ENCODE results near the gene LRRFIP1. TPM values are rescaled to one million over a fixed set of nuclear protein-coding genes. Genes with fewer than 3 reads are reported as not detected.
"Not testable (repeated sequence)": the region's sequence is repeated elsewhere in the genome, so short reads cannot be mapped to it uniquely, and the experiment has no call there.

The LRRFIP1 gene
- polyA plus RNA-seq, 1 donor, result 101 TPM

GRCh38 chr2:237686659-237687136, 59.3 kb downstream of the LRRFIP1 start:
- DNase-seq, result no peak

DNA sequence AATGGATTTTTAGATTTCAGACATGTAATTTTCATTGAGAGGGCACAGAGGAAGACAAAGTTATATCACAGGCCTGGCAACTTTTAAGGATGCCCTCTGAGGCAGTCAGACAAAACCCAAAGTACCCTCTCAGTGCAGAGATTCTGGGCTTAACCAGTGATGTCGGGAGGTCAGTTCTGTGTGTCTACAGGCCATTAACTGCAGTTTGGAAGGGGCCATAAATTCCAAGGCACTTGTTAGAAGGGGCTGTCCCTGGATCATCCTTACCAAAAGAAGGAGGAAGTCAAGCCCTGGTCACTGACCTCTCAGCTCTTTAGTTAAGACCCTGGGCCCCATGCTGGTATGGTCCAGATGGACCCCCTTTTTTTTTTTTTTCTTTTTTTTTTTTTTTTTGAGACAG, 60.7 kb downstream of the LRRFIP1 start:
- no peak for DNase-seq

DNA sequence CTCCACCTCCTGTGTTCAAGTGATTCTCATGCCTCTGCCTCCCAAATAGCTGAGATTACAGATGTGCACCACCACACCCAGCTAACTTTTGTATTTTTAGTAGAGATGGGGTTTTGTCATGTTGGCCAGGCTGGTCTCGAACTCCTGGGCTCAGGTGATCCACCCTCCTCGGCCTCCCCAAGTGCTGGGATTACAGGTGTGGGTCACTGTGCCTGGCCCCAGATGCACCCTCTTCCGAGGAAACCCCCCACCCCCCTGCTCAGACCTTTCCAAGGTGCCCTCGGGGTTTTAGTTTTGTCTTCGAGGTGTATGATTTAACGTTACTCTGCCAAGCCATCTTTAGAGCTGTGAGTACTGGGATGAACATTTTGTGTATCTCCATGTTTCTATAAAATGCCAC, 61.2 kb downstream of the LRRFIP1 start:
- not testable (repeated sequence) for DNase-seq

DNA sequence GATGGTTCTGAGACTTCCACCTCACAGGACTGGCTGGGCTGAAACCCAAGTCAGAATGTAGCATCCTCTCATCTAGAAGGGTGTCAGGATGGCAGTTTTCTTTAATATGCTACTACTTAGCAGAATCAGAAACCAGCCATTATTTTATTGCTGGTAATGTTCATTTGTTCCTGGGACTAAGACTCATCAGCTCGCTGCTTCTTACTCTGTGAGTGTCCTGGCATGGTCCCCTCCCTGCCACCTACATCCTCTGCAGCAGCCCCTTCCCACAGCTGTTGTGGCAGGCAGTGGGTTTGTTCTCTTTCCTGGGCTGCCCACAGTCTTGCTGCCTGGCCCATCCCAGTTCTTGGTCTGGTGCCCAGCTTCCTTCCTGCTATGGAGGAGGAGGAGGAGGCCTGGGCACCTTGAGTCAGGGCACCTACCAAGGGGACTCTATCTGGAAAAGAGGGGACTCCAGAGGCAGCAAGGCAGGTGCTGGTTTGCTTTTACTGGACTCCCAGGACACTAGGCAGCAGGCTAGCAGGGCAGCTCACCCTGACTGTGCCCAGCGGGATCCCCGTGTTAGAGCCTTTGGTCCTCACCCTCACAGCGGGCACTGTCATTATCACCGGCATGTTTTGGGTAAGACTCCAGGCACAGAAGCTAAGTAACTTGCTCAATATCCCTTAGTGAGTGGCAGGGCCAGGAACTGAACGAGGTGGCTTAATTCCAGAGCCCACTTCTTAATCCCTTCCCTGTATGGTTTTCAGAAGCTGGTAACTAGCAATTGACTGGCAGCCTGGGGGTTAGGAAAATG, 62.1 kb downstream of the LRRFIP1 start:
- no peak for DNase-seq

- DNase-seq, result no peak
These were observed 63.9 kb downstream of the LRRFIP1 start for GRCh38 chr2:237691029-237691907.

DNA sequence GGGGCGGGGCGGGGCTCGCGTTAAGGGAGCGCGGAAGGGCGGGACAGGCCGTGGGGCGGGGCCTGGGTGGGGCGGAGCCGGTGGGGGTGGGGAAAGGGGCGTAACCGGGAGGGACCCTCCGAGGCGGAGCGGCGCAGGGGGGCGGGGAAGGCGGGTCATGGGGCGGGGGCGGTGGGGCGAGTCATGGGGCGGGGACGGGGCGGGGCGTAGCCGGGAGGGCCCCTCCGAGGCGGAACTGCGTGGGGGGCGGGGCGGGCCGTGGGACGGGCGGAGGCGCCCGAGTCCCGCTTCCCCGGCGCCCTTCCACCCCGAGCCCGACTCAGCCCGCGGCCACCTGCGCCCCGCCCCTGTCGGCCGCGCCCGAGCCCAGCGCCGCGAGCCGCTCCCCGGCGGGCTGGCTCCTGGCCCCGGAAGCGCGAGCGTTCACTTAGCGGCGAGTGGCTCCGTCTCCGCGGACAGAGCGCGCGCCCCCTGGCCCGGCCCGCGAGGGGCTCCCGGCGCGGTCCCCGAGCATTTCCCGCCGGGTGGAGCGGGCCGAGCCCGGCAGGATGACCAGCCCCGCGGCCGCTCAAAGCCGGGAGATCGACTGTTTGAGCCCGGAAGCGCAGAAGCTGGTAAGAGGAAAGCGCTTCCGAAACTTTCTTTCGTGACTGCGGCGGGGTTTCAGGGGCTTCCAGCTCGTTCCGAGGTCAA, 64.7 kb downstream of the LRRFIP1 start:
- peak; percentile 88 for DNase-seq

DNA sequence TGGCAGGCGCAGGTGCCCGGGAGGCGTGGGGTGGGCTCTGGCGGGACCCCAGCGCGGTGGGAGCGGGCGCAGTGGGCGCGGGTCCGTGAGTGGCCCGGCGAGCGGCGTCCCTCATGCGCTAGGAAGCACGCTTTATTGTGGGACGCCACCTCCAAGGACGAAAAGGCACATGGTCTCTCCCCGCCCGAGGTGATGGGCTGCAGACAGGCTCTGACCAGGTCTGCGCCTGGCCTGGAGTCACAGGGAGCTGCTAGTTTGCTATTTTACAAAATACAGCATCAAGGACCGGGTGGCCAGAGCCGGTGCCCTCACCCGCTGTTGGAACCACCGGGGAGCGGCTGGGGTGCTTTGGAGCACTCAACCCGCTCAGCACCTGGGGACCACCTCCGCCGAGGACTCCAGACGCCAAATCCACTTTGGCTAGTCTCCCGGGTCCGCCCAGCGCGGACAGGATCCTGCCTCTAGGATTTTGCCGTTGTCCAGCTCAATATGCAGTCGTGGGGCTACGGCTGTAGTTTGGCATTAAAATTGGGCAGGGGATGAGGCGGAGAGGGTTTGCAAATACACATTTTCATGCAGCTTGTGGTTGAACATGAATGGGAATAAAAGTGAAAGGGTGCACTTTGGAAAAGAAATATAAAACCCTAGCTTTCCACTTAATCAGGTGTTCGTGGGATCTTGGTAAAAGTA, 65.4 kb downstream of the LRRFIP1 start:
- DNase-seq, result no peak

DNA sequence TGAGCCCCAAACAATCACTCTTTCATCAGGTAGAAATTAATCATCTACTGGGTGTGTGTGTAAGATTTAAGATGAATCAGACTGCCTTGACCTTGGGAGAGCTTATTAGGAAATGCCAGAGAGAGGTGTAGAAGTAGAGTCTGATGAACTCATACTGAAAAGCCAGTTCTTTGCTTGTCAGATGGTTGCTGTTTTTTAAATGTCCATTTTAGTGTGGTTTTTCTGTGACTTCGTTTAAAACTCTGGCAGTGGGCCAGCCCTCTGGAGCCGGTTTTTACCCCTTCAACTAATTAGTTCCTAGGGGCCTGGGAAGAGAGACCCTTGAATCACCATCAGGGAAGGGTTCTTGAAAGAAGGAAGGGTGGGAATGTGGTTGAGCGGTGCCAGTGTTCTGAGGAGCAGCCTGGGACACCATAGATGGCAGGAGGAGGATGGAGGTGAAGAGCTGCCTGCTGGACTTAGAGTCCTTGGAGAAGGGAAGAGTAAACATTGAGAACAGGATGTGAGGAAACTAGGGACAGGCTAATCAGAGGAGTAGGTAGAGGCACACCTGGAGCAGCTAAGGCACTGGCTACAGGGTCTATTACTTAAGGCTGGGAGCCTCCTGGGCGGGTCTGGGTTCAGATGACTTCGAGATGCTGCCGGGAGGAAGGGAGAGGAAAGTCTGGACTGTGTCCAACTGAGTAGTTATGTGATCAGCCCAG, 66.1 kb downstream of the LRRFIP1 start:
- no peak for DNase-seq

- DNase-seq, result no peak
These were observed 67.2 kb downstream of the LRRFIP1 start for GRCh38 chr2:237694415-237695194.

- DNase-seq, result no peak
These were observed 67.9 kb downstream of the LRRFIP1 start for GRCh38 chr2:237695201-237695780.

- no peak for DNase-seq
These were observed 69.1 kb downstream of the LRRFIP1 start for GRCh38 chr2:237696461-237696860.

GRCh38 chr2:237697586-237698357, 70.4 kb downstream of the LRRFIP1 start:
- no peak for DNase-seq

GRCh38 chr2:237698358-237698694, 70.9 kb downstream of the LRRFIP1 start:
- no peak for DNase-seq

DNA sequence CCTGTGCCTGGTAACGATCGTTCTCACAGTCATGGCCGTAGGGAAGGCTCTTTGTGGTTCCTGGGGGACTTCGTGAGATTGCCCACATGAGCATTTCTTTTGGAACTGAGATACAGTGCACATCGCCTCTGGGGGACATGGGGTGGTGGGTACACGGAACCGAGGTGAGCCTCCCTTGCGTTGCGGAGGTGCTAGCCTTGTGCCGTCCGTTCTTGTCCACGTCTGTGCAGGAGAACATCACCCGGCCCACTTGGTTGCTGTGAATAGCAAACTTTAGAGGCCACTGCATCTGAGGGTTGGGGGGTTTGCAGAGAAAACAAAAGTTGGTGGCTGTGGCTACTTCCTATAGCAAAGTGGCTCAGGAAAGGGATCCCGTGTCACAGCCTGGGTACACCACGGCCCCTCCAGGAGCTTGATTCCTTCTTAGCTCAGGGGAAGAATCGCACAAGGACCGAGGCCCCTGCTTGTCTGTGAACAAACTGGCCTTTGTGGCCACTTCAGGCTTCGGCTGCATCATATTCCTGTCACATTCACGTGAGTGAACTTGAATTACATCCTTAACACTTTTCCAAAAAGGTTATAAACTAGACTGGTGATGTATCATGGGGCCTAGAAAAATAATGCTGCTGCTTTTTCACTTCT, 72.6 kb downstream of the LRRFIP1 start:
- DNase-seq, result no peak

GRCh38 chr2:237700512-237701032, 73.2 kb downstream of the LRRFIP1 start:
- DNase-seq, result peak; percentile 83

DNA sequence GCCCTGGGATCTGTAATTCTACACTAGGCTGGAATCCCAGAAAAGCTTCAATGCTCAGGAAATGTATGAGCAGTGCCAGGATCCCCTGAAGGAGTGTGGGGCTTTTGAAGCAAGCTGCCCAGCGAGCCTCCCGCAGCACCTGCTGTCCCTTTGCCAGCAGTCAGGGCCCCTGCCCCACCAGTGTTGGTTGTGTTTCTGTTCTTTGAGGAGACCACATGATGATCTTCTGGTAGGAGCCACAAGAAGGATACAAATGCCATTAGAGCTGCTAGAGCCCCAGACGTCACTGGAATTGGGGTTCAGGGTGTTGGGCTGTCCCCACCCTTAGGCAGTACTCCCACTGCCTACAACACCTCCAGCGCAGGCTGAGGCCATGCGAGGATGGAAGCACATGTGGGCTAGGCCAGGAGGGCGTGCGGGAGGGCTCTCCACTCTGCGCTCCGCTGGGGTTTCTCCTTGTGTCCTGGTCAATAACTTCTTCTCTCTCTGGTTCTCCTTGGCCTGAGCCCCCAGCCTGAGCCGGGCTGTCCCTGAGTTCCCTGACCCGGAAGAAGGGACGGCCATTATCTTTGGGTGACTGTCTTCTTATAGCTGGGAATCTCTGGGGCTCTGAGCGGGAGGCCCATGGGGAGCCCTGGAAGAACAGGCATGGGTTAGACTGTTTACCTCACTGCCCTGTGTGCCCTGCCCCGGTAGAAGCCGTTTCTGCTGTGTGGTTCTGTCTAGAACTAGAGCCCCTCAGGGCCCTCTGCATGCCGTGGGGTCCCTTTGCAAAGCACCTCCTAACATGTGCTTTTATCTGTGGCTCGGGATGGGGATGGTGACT, 73.9 kb downstream of the LRRFIP1 start:
- no peak for DNase-seq

DNA sequence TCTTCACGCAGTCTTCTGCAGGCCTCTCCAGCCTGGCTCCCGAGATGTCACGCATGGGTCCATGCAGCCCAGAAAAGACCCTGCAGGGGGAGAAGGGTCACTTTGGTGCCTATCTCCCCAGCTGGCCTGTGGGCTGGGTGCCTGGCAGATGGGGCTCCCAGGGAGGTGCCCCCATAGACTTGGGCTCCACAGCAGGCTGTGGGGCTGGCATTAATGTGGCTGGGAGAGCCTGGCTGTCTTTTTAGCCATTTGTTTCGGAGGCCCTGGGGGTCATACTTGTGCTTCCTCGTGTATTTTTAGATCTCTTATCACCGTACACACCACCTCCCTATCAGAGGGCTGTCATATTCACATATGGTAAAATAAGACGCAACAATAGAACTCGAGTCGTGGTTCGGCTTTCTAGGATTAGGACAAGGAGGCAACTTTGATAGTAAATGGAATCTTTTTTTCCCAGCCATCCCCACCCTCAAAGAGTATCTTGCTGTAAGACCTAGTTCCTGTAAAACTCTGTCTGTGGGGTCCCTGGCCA, 74.5 kb downstream of the LRRFIP1 start:
- no peak for DNase-seq

All from left kidney (tissue), 2 donors.